SJCRH30 (cell line): ENCODE data around the gene PHTF1. TPM values are rescaled to one million over a fixed set of nuclear protein-coding genes. Genes with fewer than 3 reads are reported as not detected.
"Not testable (repeated sequence)": the region's sequence is repeated elsewhere in the genome, so short reads cannot be mapped to it uniquely, and the experiment has no call there.

Source experiments
- DNase-seq, 2 experiments: peaks; one replicate each; pipeline ENCODE4 v3.0.0-alpha.2; 2015 to 2020
- H3K27ac ChIP-seq: fragments of 250-450 bp; sonication (Bioruptor Pico); 2 replicates; pipeline ENCODE4 v1.5.1; 2020; ENCODE audit warnings: mild to moderate bottlenecking, moderate library complexity
- H3K27me3 ChIP-seq: fragments of 250-450 bp; sonication (Bioruptor Pico); 2 replicates; pipeline ENCODE4 v1.5.1; 2020; ENCODE audit warnings: mild to moderate bottlenecking, moderate library complexity
- H3K36me3 ChIP-seq: fragments of 250-450 bp; sonication (Bioruptor Pico); 2 replicates; pipeline ENCODE4 v1.5.1; 2020; ENCODE audit warnings: mild to moderate bottlenecking, moderate library complexity
- H3K4me1 ChIP-seq: fragments of 250-450 bp; sonication (Bioruptor Pico); 2 replicates; pipeline ENCODE4 v1.5.1; 2020; ENCODE audit warnings: mild to moderate bottlenecking, moderate library complexity
- H3K4me3 ChIP-seq: fragments of 250-450 bp; sonication (Bioruptor Pico); 2 replicates; pipeline ENCODE4 v1.5.1; 2020; ENCODE audit warnings: mild to moderate bottlenecking, moderate library complexity
- H3K9me3 ChIP-seq: fragments of 250-450 bp; sonication (Bioruptor Pico); replicated peaks from 2 replicates; pipeline ENCODE4 v1.5.1; 2020; ENCODE audit warnings: mild to moderate bottlenecking, moderate library complexity
- total RNA-seq: library from RNA; depleted of rRNA; stranded (reverse); fragments of >200 nt; shearing (Covaris generic); gene quantifications from 2 replicates; pipeline ENCODE4 v1.2.3, GENCODE V29; 2014

The PHTF1 gene
- total RNA-seq, 1 experiment from 2014 or later, result 38.0 TPM

GRCh38 chr1:113760102-113761080 lies 1.1 kb upstream of the PHTF1 start:
- H3K27me3 ChIP-seq, result no peaks in the 10 kb centered on the region
- peak overlapping the region; percentile 93 for H3K4me3 ChIP-seq
- no peak for DNase-seq
- H3K9me3 ChIP-seq, result no peaks in the 10 kb centered on the region
- H3K36me3 ChIP-seq, result peaks cover 11% of the 10 kb centered on the region
- no peaks in the 10 kb centered on the region; the same call in 1 of the 2 replicates for H3K4me1 ChIP-seq
- peak overlapping the region; percentile 91 for H3K27ac ChIP-seq

GRCh38 chr1:113758631-113759332 lies 504 bp downstream of the PHTF1 start:
- Histone ChIP-seq H3K27ac (peak overlapping the region; percentile 91), H3K36me3 (peaks cover 13% of the 10 kb centered on the region), H3K27me3 (no peaks in the 10 kb centered on the region), H3K4me3 (peak overlapping the region; percentile 93), H3K4me1 (no peaks in the 10 kb centered on the region; the same call in 1 of the 2 replicates), H3K9me3 (no peaks in the 10 kb centered on the region)
- DNase-seq, result peak; percentile 58 to 81

GRCh38 chr1:113756461-113756860 lies 2.8 kb downstream of the PHTF1 start:
- DNase-seq, result no peak
- Histone ChIP-seq H3K4me3 (no peak overlapping the region), H3K27me3 (no peaks in the 10 kb centered on the region)

GRCh38 chr1:113753333-113753732 lies 6.0 kb downstream of the PHTF1 start:
- H3K4me1 ChIP-seq, H3K27ac ChIP-seq, DNase-seq, H3K4me3 ChIP-seq, H3K27me3 ChIP-seq, H3K9me3 ChIP-seq: not testable (repeated sequence)
- peaks cover 37% of the 10 kb centered on the region for H3K36me3 ChIP-seq

More at GRCh38 chr1:113756461-113756860, 2.8 kb downstream of the PHTF1 start:
- no peaks in the 10 kb centered on the region for H3K9me3 ChIP-seq
- no peaks in the 10 kb centered on the region; the same call in 1 of the 2 replicates for H3K4me1 ChIP-seq
- peaks cover 22% of the 10 kb centered on the region for H3K36me3 ChIP-seq
- H3K27ac ChIP-seq, result no peak overlapping the region

- no peak overlapping the region for H3K27ac ChIP-seq
- no peak overlapping the region for H3K4me3 ChIP-seq
- no peaks in the 10 kb centered on the region for H3K9me3 ChIP-seq
- H3K36me3 ChIP-seq, result peaks cover 39% of the 10 kb centered on the region
- H3K27me3 ChIP-seq, result no peaks in the 10 kb centered on the region
- no peak for DNase-seq
- no peaks in the 10 kb centered on the region for H3K4me1 ChIP-seq
Measured at GRCh38 chr1:113751516-113751915, 7.8 kb downstream of the PHTF1 start.

- H3K4me1 ChIP-seq, result no peaks in the 10 kb centered on the region
- no peak overlapping the region for H3K27ac ChIP-seq
- no peaks in the 10 kb centered on the region for H3K9me3 ChIP-seq
- no peaks in the 10 kb centered on the region for H3K27me3 ChIP-seq
- H3K36me3 ChIP-seq, result peaks cover 39% of the 10 kb centered on the region
- DNase-seq, result no peak
- H3K4me3 ChIP-seq, result no peak overlapping the region
Measured at GRCh38 chr1:113751114-113751513, 8.2 kb downstream of the PHTF1 start.

- Histone ChIP-seq H3K4me3 (no peak overlapping the region), H3K4me1 (no peaks in the 10 kb centered on the region), H3K36me3 (peaks cover 31% of the 10 kb centered on the region), H3K9me3 (no peaks in the 10 kb centered on the region), H3K27ac (no peak overlapping the region), H3K27me3 (no peaks in the 10 kb centered on the region)
- no peak for DNase-seq
Measured at GRCh38 chr1:113749402-113749801, 9.9 kb downstream of the PHTF1 start.

- no peak overlapping the region for H3K27ac ChIP-seq
- H3K4me1 ChIP-seq, result no peaks in the 10 kb centered on the region
- no peak overlapping the region for H3K4me3 ChIP-seq
- H3K36me3 ChIP-seq, result peaks cover 29% of the 10 kb centered on the region
- H3K27me3 ChIP-seq, result no peaks in the 10 kb centered on the region
- H3K9me3 ChIP-seq, result no peaks in the 10 kb centered on the region
- no peak for DNase-seq
Measured at GRCh38 chr1:113747376-113747775, 11.9 kb downstream of the PHTF1 start.

GRCh38 chr1:113745425-113745824 lies 13.9 kb downstream of the PHTF1 start:
- H3K36me3 ChIP-seq, result peaks cover 19% of the 10 kb centered on the region
- no peak overlapping the region for H3K4me3 ChIP-seq
- H3K27me3 ChIP-seq, result no peaks in the 10 kb centered on the region
- H3K27ac ChIP-seq, result no peak overlapping the region
- no peaks in the 10 kb centered on the region for H3K9me3 ChIP-seq
- DNase-seq, result no peak
- no peaks in the 10 kb centered on the region for H3K4me1 ChIP-seq

GRCh38 chr1:113744114-113744513 lies 15.2 kb downstream of the PHTF1 start:
- Histone ChIP-seq H3K4me1 (no peaks in the 10 kb centered on the region), H3K36me3 (peaks cover 20% of the 10 kb centered on the region), H3K27ac (no peak overlapping the region), H3K9me3 (no peaks in the 10 kb centered on the region), H3K27me3 (no peaks in the 10 kb centered on the region), H3K4me3 (no peak overlapping the region)
- DNase-seq, result no peak

- no peak overlapping the region for H3K27ac ChIP-seq
- no peaks in the 10 kb centered on the region for H3K27me3 ChIP-seq
- no peak overlapping the region for H3K4me3 ChIP-seq
- peaks cover 25% of the 10 kb centered on the region for H3K36me3 ChIP-seq
- H3K4me1 ChIP-seq, result no peaks in the 10 kb centered on the region
- no peaks in the 10 kb centered on the region for H3K9me3 ChIP-seq
- no peak for DNase-seq
Measured at GRCh38 chr1:113742515-113742914, 16.8 kb downstream of the PHTF1 start.

GRCh38 chr1:113734357-113735055 lies 24.8 kb downstream of the PHTF1 start:
- no peak overlapping the region for H3K27ac ChIP-seq

GRCh38 chr1:113732802-113733201 lies 26.5 kb downstream of the PHTF1 start:
- Histone ChIP-seq H3K4me1 (no peaks in the 10 kb centered on the region), H3K36me3 (peaks cover 54% of the 10 kb centered on the region), H3K4me3 (no peak overlapping the region), H3K27ac (no peak overlapping the region), H3K9me3 (no peaks in the 10 kb centered on the region), H3K27me3 (no peaks in the 10 kb centered on the region)
- DNase-seq, result no peak

More at GRCh38 chr1:113734357-113735055, 24.8 kb downstream of the PHTF1 start:
- no peak for DNase-seq
- no peaks in the 10 kb centered on the region for H3K27me3 ChIP-seq
- no peaks in the 10 kb centered on the region for H3K4me1 ChIP-seq
- H3K4me3 ChIP-seq, result no peak overlapping the region
- H3K36me3 ChIP-seq, result peaks cover 56% of the 10 kb centered on the region
- no peaks in the 10 kb centered on the region for H3K9me3 ChIP-seq

- H3K36me3 ChIP-seq, result peaks cover 72% of the 10 kb centered on the region
- H3K9me3 ChIP-seq, result peaks cover 11% of the 10 kb centered on the region
- no peak for DNase-seq
Measured at GRCh38 chr1:113721010-113721409, 38.3 kb downstream of the PHTF1 start.

More at GRCh38 chr1:113721010-113721409, 38.3 kb downstream of the PHTF1 start:
- H3K4me3 ChIP-seq, result no peak overlapping the region
- H3K27ac ChIP-seq, result no peak overlapping the region
- H3K4me1 ChIP-seq, result no peaks in the 10 kb centered on the region
- no peaks in the 10 kb centered on the region for H3K27me3 ChIP-seq
